ENCODE measurements around the gene ELP2. TPM values are rescaled to one million over a fixed set of nuclear protein-coding genes. Genes with fewer than 3 reads are reported as not detected.
"Not testable (repeated sequence)": the region's sequence is repeated elsewhere in the genome, so short reads cannot be mapped to it uniquely, and the experiment has no call there.

ELP2 gene
- total RNA-seq, 2 donors from 2014 or later = 49.7 to 80.4 TPM

DNA sequence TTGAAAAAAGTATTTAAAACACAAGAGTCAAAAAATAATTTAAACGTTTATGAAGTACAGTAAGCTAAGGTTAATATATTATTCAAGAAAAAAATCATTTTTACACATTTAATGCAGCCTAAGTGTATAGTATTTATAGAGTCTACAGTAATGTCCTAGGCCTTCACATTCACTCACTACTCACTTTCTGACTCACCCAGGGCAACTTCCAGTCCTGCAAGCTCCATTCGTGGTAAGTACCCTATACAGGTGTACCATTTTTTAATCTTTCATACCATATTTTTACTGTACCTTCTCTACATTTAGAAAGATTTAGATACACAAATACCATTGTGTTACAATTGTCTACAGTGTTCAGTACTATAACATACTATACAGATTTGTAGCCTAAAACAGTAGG lies 41.4 kb upstream of the ELP2 start:
- intact Hi-C loops (cut with DNase I) = no loop called here
- Histone ChIP-seq H3K27ac (no peak overlapping the region), H3K36me3 (no peaks in the 10 kb centered on the region), H3K4me3 (no peak overlapping the region), H3K27me3 (replicated peaks; ENCODE audit: insufficient read depth) (no peaks in the 10 kb centered on the region), H3K4me1 (replicated peaks) (no peaks in the 10 kb centered on the region), H3K9me3 (no peaks in the 10 kb centered on the region)
- TF ChIP-seq, protein P1, sequence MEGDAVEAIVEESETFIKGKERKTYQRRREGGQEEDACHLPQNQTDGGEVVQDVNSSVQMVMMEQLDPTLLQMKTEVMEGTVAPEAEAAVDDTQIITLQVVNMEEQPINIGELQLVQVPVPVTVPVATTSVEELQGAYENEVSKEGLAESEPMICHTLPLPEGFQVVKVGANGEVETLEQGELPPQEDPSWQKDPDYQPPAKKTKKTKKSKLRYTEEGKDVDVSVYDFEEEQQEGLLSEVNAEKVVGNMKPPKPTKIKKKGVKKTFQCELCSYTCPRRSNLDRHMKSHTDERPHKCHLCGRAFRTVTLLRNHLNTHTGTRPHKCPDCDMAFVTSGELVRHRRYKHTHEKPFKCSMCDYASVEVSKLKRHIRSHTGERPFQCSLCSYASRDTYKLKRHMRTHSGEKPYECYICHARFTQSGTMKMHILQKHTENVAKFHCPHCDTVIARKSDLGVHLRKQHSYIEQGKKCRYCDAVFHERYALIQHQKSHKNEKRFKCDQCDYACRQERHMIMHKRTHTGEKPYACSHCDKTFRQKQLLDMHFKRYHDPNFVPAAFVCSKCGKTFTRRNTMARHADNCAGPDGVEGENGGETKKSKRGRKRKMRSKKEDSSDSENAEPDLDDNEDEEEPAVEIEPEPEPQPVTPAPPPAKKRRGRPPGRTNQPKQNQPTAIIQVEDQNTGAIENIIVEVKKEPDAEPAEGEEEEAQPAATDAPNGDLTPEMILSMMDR (IDR thresholded peaks at IDR 0.05) = no peak
- TF ChIP-seq POLR2A (IDR thresholded peaks at IDR 0.05) (no peak), POLR2AphosphoS5 (IDR thresholded peaks at IDR 0.05) (no peak)
- DNase-seq (ENCODE audit: low spot score) = no peak
- WGBS = 83% methylated on average over 2 of the region's 2 CpGs

DNA sequence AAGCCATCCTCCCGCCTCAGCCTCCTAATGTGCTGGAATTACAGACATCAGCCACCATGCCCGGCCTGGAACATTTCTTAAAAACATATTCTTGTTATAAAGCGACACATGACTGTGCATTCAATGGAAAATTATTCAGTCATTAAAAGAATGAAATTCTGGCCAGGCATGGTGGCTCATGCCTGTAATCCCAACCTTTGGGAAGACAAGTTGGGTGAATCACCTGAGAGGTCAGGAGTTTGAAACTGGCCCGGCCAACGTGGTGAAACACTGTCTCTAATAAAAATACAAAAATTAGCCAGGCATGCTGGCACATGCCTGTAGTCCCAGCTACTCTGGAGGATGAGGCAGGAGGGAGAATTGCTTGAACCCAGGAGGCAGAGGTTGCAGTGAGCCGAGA lies 40.7 kb upstream of the ELP2 start:
- TF ChIP-seq, protein P1 (IDR thresholded peaks at IDR 0.05) = no peak
- TF ChIP-seq POLR2A (IDR thresholded peaks at IDR 0.05) = no peak
- TF ChIP-seq POLR2AphosphoS5 (IDR thresholded peaks at IDR 0.05) = no peak
- no peaks in the 10 kb centered on the region for H3K36me3 ChIP-seq
- H3K9me3 ChIP-seq = no peaks in the 10 kb centered on the region
- H3K4me1 ChIP-seq (replicated peaks) = no peaks in the 10 kb centered on the region
- WGBS = 66% methylated on average over 6 of the region's 6 CpGs
- no peak for DNase-seq (ENCODE audit: low spot score)
- H3K4me3 ChIP-seq = no peak overlapping the region
- H3K27ac ChIP-seq = no peak overlapping the region
- H3K27me3 ChIP-seq (replicated peaks; ENCODE audit: insufficient read depth) = no peaks in the 10 kb centered on the region
- intact Hi-C loops (cut with DNase I) = no loop called here

DNA sequence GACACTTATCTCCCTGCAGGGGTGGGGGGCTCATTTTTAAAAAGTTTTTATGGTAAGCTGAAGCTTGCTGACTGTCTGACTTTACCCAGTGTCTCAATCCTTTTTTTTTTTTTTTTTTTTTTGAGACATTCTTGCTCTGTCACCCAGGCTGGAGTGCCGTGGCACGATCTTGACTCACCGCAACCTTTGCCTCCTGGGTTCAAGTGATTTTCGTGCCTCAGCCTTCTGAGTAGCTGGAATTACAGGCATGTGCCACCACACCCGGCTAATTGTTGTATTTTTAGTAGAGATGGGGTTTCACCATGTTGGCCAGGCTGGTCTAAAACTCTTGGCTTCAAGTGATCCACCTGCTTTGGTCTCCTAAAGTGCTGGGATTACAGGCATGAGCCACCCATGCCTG lies 37.6 kb upstream of the ELP2 start:
- DNase-seq (ENCODE audit: low spot score); H3K36me3 ChIP-seq; H3K27me3 ChIP-seq (replicated peaks; ENCODE audit: insufficient read depth); H3K9me3 ChIP-seq; H3K4me1 ChIP-seq (replicated peaks); H3K4me3 ChIP-seq; H3K27ac ChIP-seq; intact Hi-C loops (cut with DNase I): not testable (repeated sequence)
- 84% methylated on average over 5 of the region's 5 CpGs for WGBS

DNA sequence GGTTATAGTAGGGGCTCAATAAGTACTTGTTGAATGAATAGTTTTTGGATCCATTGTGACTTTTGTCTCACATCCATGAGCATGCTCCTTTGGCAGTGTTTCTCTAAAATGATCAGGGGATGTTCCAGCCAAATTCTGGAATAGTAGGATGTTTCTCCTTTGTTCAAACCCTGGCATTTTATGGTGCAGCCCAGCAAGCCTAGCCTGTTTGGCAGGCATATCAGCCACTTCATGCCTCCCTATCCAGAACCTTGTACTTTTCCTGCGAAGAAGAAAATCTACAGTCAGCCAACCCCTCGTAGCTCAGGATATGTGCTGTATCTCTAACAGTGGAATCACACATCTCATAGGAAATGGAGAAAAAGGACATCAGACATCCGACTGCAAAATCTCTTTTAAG lies 35.3 kb upstream of the ELP2 start:
- no peaks in the 10 kb centered on the region for H3K36me3 ChIP-seq
- no peaks in the 10 kb centered on the region for H3K9me3 ChIP-seq
- peak; percentile 62 for DNase-seq (ENCODE audit: low spot score)
- H3K4me1 ChIP-seq (replicated peaks) = peaks cover 5% of the 10 kb centered on the region
- H3K27ac ChIP-seq = peak overlapping the region; percentile 28 to 63
- TF ChIP-seq POLR2A (IDR thresholded peaks at IDR 0.05) (no peak), POLR2AphosphoS5 (IDR thresholded peaks at IDR 0.05) (peak; percentile 77)
- TF ChIP-seq, protein P1 (IDR thresholded peaks at IDR 0.05) = no peak
- 30% methylated on average over 3 of the region's 3 CpGs for WGBS
- H3K27me3 ChIP-seq (replicated peaks; ENCODE audit: insufficient read depth) = no peaks in the 10 kb centered on the region
- no peak overlapping the region for H3K4me3 ChIP-seq
- intact Hi-C loops (cut with DNase I) = no loop called here

DNA sequence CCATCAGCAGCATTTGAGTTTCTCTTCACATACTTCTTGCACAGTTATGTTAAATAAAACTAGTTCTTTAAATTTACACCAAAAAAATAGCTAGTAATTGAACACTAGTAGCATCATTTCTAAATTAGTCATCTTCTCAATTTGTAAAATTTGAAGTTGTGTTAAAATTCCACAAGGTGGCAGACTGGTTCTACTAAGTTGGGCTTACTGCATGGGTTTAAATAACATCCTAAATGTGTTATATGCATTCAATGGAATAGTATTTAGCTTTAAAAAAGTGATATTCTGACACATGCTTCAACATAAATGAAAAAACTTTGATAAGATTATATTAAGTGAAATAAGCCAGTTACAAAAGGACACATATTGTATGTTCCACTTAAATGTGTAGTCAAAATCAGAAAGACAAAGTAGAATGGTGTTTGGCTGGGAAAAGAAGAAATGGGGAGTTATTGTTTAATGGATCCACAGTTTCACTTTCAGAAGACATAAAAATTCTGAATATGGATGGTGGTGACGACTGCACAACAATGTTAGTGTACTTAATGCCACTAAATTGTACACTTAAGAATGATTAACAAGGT lies 33.7 kb upstream of the ELP2 start:
- no peaks in the 10 kb centered on the region for H3K9me3 ChIP-seq
- H3K27ac ChIP-seq = peak overlapping the region in 1 of 2 donors; percentile 68
- no peak for DNase-seq (ENCODE audit: low spot score)
- H3K4me1 ChIP-seq (replicated peaks) = peaks cover 5% of the 10 kb centered on the region
- WGBS = 26% methylated on average over 1 of the region's 1 CpG
- H3K4me3 ChIP-seq = no peak overlapping the region
- no peak for TF ChIP-seq POLR2AphosphoS5 (IDR thresholded peaks at IDR 0.05)
- TF ChIP-seq, protein P1 (IDR thresholded peaks at IDR 0.05) = peak in 3 of 4 experiments; percentile 65 to 87 (median 74)
- H3K27me3 ChIP-seq (replicated peaks; ENCODE audit: insufficient read depth) = no peaks in the 10 kb centered on the region
- intact Hi-C loops (cut with DNase I) = loop anchor here (5.0 kb wide), 1 partner anchor 186 kb away; no protein-coding TSS in a partner anchor
- no peaks in the 10 kb centered on the region for H3K36me3 ChIP-seq
